Breast epithelium (tissue), 3 donors: Measurements from ENCODE around the gene MT1HL1.

ENCODE experiments used
- CTCF ChIP-seq, 3 donors: fragments of 450-650 bp; IDR thresholded peaks; one replicate each; pipeline ENCODE4 v1.5.1; 2016 to 2017; ENCODE audit warnings: antibody characterized with exemption in 3 of 3, mild to moderate bottlenecking in 3 of 3, moderate library complexity in 3 of 3
- POLR2A ChIP-seq: fragments of 450-650 bp; IDR thresholded peaks from one replicate; pipeline ENCODE4 v1.6.1; 2016; ENCODE audit warnings: antibody characterized with exemption, mild to moderate bottlenecking, moderate library complexity
- POLR2AphosphoS5 ChIP-seq, 3 donors: sonication (generic); formaldehyde crosslinking; IDR thresholded peaks; one replicate each; pipeline ENCODE4 v1.6.1; 2017; ENCODE audit warnings: antibody characterized with exemption in 3 of 3

GRCh38 chr1:237050915-237051314, 46.7 kb upstream of the MT1HL1 start:
- no peak for TF ChIP-seq POLR2A
- no peak for TF ChIP-seq CTCF (IDR thresholded peaks at IDR 0.05)
- TF ChIP-seq POLR2AphosphoS5 (IDR thresholded peaks at IDR 0.05), result no peak
